T-cell (primary cell): ENCODE results near the gene B4GALNT3. TPM values are rescaled to one million over a fixed set of nuclear protein-coding genes. Genes with fewer than 3 reads are reported as not detected.

ENCODE experiments used
- ATAC-seq, 4 experiments: fragments of 200-7000 bp in 3 of 4; fragments of 150-1000 bp in 1 of 4; cut with Tn5 transposase; replicated peaks in 1 of 4; 1 replicate in 3 of 4; 2 replicates in 1 of 4; pipeline ENCODE4 v1.10.0; 2021; ENCODE audit warnings: moderate library complexity in 3 of 4, mild to moderate bottlenecking in 2 of 4, moderate number of reproducible peaks in 1 of 4
- CTCF ChIA-PET, 2 donors: fragments of 300-600 bp; sonication (Branson Sonifier 250); formaldehyde crosslinking; loops; one replicate each; lab custom pipeline; 2022; ENCODE audit warnings: antibody characterized with exemption in 2 of 2; lab: Charles Lee
- POLR2A ChIA-PET, 2 donors: fragments of 300-600 bp; sonication (Branson Sonifier 250); formaldehyde crosslinking; loops; one replicate each; lab custom pipeline; 2022; ENCODE audit warnings: antibody characterized with exemption in 2 of 2; lab: Charles Lee
- DNase-seq, 35 experiments: peaks; one replicate each; pipeline versions ENCODE4 v3.0.0 to v3.0.0-alpha.2; 2013 to 2023
- H3K27ac ChIP-seq: one replicate; pipeline ENCODE4 v1.5.1; 2013; ENCODE audit warnings: low read length
- H3K27me3 ChIP-seq, 2 experiments: replicated peaks in 1 of 2; 1 replicate in 1 of 2; 2 replicates in 1 of 2; pipeline versions ENCODE4 v1.6.1 to v1.7.0; 2013; ENCODE audit warnings: low read length in 1 of 2, mixed read lengths in 1 of 2; ENCODE audit not compliant: control insufficient read depth in 2 of 2, insufficient read depth in 2 of 2; ENCODE audit errors: extremely low read depth in 1 of 2
- H3K36me3 ChIP-seq, 2 donors: 1 replicate in 1 of 2; 2 replicates in 1 of 2; pipeline versions ENCODE4 v1.6.1 to v1.7.0; 2013; ENCODE audit warnings: low read length in 1 of 2; ENCODE audit not compliant: control insufficient read depth in 2 of 2, insufficient read depth in 1 of 2; ENCODE audit errors: extremely low read depth in 1 of 2
- H3K4me1 ChIP-seq, 2 experiments: 1 replicate in 1 of 2; 2 replicates in 1 of 2; pipeline versions ENCODE4 v1.6.1 to v1.7.0; 2013; ENCODE audit warnings: low read length in 2 of 2, mixed read lengths in 1 of 2; ENCODE audit not compliant: insufficient read depth in 2 of 2, control insufficient read depth in 1 of 2; ENCODE audit errors: extremely low read depth in 1 of 2
- H3K4me3 ChIP-seq, 2 donors: 1 replicate in 1 of 2; 2 replicates in 1 of 2; pipeline versions ENCODE4 v1.5.1 to v1.7.0; 2013; ENCODE audit warnings: mild to moderate bottlenecking in 2 of 2, low read length in 1 of 2, moderate library complexity in 1 of 2; ENCODE audit not compliant: control insufficient read depth in 1 of 2; ENCODE audit errors: extremely low read depth in 1 of 2
- H3K9me3 ChIP-seq: 2 replicates; pipeline ENCODE4 v1.7.0; 2013
- H3K27ac Mint-ChIP-seq, 2 donors: one replicate each; pipeline ENCODE4 v1.8.0; 2020 to 2021; ENCODE audit warnings: mild to moderate bottlenecking in 2 of 2, mixed read lengths in 2 of 2
- H3K27me3 Mint-ChIP-seq, 2 donors: one replicate each; pipeline ENCODE4 v1.8.0; 2021 to 2022; ENCODE audit warnings: mixed read lengths in 2 of 2
- H3K36me3 Mint-ChIP-seq: one replicate; pipeline ENCODE4 v1.8.0; 2021; ENCODE audit warnings: mixed read lengths
- H3K4me1 Mint-ChIP-seq, 3 donors: one replicate each; pipeline ENCODE4 v1.8.0; 2020 to 2022; ENCODE audit warnings: mixed read lengths in 3 of 3, mild to moderate bottlenecking in 1 of 3
- H3K4me3 Mint-ChIP-seq, 3 donors: one replicate each; pipeline ENCODE4 v1.8.0; 2020 to 2022; ENCODE audit warnings: mild to moderate bottlenecking in 3 of 3, mixed read lengths in 3 of 3, moderate library complexity in 3 of 3
- H3K9me3 Mint-ChIP-seq, 3 donors: one replicate each; pipeline ENCODE4 v1.8.0; 2020 to 2022; ENCODE audit warnings: mixed read lengths in 3 of 3
- WGBS: methylation state at CpG from one replicate; pipeline ENCODE4 v1.1.5; 2013; ENCODE audit warnings: missing lambda C conversion rate; ENCODE audit not compliant: insufficient coverage; 5-methylcytosine and 5-hydroxymethylcytosine counted together
- total RNA-seq, 35 experiments: library from RNA in 6 of 35; stranded (reverse) in 6 of 35; fragments of 120-200 nt in 1 of 35; gene quantifications; one replicate each; pipeline versions ENCODE4 v1.2.1 to v1.2.4 and lab custom pipeline; 2013 to 2026

B4GALNT3 gene
- total RNA-seq, 5 donors from 2014 or later (not counting 1 experiment from before 2014, with no cell fraction given) = 0.70 to 3.8 (median 2.0) TPM

GRCh38 chr12:501722-502447 lies 42.1 kb downstream of the B4GALNT3 start:
- CTCF ChIA-PET = no interaction called here
- POLR2A ChIA-PET = no interaction called here
- Histone ChIP-seq H3K4me1 (peaks cover 0 to 4% of the 10 kb centered on the region in 2 experiments), H3K36me3 (no peaks in the 10 kb centered on the region), H3K27me3 (peaks cover 0 to 2% of the 10 kb centered on the region in 2 experiments), H3K4me3 (no peak overlapping the region), H3K9me3 (no peaks in the 10 kb centered on the region), H3K27ac (no peak overlapping the region)
- Mint-ChIP-seq H3K9me3 (no peaks in the 10 kb centered on the region), H3K36me3 (no peaks in the 10 kb centered on the region), H3K27me3 (peaks cover 5 to 10% of the 10 kb centered on the region in 2 donors), H3K27ac (no peak overlapping the region), H3K4me1 (peaks cover 5 to 15% (median 7%) of the 10 kb centered on the region in 3 donors), H3K4me3 (no peak overlapping the region)
- ATAC-seq (no peak), DNase-seq (no peak)
- WGBS = 89% methylated on average over 14 of the region's 14 CpGs

- POLR2A ChIA-PET = no interaction called here
- Mint-ChIP-seq H3K4me1 (peaks cover 5 to 8% (median 7%) of the 10 kb centered on the region in 3 donors), H3K36me3 (no peaks in the 10 kb centered on the region), H3K27me3 (peaks cover under 1 to 10% of the 10 kb centered on the region in 2 donors), H3K4me3 (no peak overlapping the region), H3K9me3 (no peaks in the 10 kb centered on the region), H3K27ac (peak overlapping the region in 1 of 2 donors; percentile 56)
- no peak for ATAC-seq
- WGBS = 48% methylated on average over 3 of the region's 7 CpGs
- Histone ChIP-seq H3K27ac (no peak overlapping the region), H3K36me3 (no peaks in the 10 kb centered on the region), H3K4me3 (no peak overlapping the region), H3K4me1 (peaks cover 0 to 4% of the 10 kb centered on the region in 2 experiments), H3K9me3 (no peaks in the 10 kb centered on the region), H3K27me3 (peaks cover 2 to 3% of the 10 kb centered on the region in 2 experiments)
- CTCF ChIA-PET = no interaction called here
- DNase-seq = no peak
Observed at GRCh38 chr12:503111-503761, 43.5 kb downstream of the B4GALNT3 start.

- 100% methylated on average over 1 of the region's 4 CpGs for WGBS
- peaks cover 5 to 9% (median 7%) of the 10 kb centered on the region in 3 donors for H3K4me1 Mint-ChIP-seq
- no peak overlapping the region for H3K27ac ChIP-seq
- no peak overlapping the region for H3K27ac Mint-ChIP-seq
- H3K27me3 ChIP-seq = peaks cover 0 to 3% of the 10 kb centered on the region in 2 experiments
- no peak for ATAC-seq
- POLR2A ChIA-PET = no interaction called here
- no peaks in the 10 kb centered on the region for H3K36me3 ChIP-seq
- H3K36me3 Mint-ChIP-seq = no peaks in the 10 kb centered on the region
- H3K27me3 Mint-ChIP-seq = peaks cover 0 to 8% of the 10 kb centered on the region in 2 donors
- CTCF ChIA-PET = interaction anchor here in 1 of 2 donors (0.6 kb wide), 1 partner anchor 17 kb away, joined by 3 read pairs; no protein-coding TSS in a partner anchor
- H3K9me3 Mint-ChIP-seq = no peaks in the 10 kb centered on the region
- no peaks in the 10 kb centered on the region for H3K9me3 ChIP-seq
- H3K4me3 ChIP-seq = no peak overlapping the region
- H3K4me1 ChIP-seq = peaks cover 0 to 4% of the 10 kb centered on the region in 2 experiments
- no peak for DNase-seq
- no peak overlapping the region for H3K4me3 Mint-ChIP-seq
Observed at GRCh38 chr12:505221-505620, 45.5 kb downstream of the B4GALNT3 start.

GRCh38 chr12:507391-507796 lies 47.7 kb downstream of the B4GALNT3 start:
- 86% methylated on average over 2 of the region's 9 CpGs for WGBS
- no peak overlapping the region for H3K27ac Mint-ChIP-seq
- H3K36me3 Mint-ChIP-seq = no peaks in the 10 kb centered on the region
- H3K9me3 Mint-ChIP-seq = no peaks in the 10 kb centered on the region
- H3K9me3 ChIP-seq = no peaks in the 10 kb centered on the region
- peaks cover 3 to 9% (median 5%) of the 10 kb centered on the region in 3 donors for H3K4me1 Mint-ChIP-seq
- H3K27me3 Mint-ChIP-seq = peaks cover 0 to 8% of the 10 kb centered on the region in 2 donors
- ChIA-PET CTCF (no interaction called here), POLR2A (no interaction called here)
- H3K27me3 ChIP-seq = peaks cover 0 to 3% of the 10 kb centered on the region in 2 experiments
- no peak overlapping the region for H3K27ac ChIP-seq
- DNase-seq = no peak
- ATAC-seq = no peak
- H3K4me3 ChIP-seq = no peak overlapping the region
- H3K4me3 Mint-ChIP-seq = no peak overlapping the region
- H3K4me1 ChIP-seq = peaks cover 0 to 4% of the 10 kb centered on the region in 2 experiments
- no peaks in the 10 kb centered on the region for H3K36me3 ChIP-seq

- Histone ChIP-seq H3K4me1 (peaks cover 0 to 2% of the 10 kb centered on the region in 2 experiments), H3K27ac (no peak overlapping the region), H3K9me3 (no peaks in the 10 kb centered on the region), H3K4me3 (no peak overlapping the region), H3K36me3 (no peaks in the 10 kb centered on the region), H3K27me3 (peaks cover 0 to 3% of the 10 kb centered on the region in 2 experiments)
- WGBS = 73% methylated on average over 2 of the region's 2 CpGs
- H3K27ac Mint-ChIP-seq = no peak overlapping the region
- ChIA-PET CTCF (no interaction called here), POLR2A (no interaction called here)
- H3K27me3 Mint-ChIP-seq = peaks cover 2 to 9% of the 10 kb centered on the region in 2 donors
- H3K4me3 Mint-ChIP-seq = no peak overlapping the region
- ATAC-seq = no peak
- DNase-seq = no peak
- no peaks in the 10 kb centered on the region for H3K36me3 Mint-ChIP-seq
- H3K4me1 Mint-ChIP-seq = peaks cover 0 to 6% (median 3%) of the 10 kb centered on the region in 3 donors
- no peaks in the 10 kb centered on the region for H3K9me3 Mint-ChIP-seq
Observed at GRCh38 chr12:508145-508544, 48.4 kb downstream of the B4GALNT3 start.

- DNase-seq = no peak
- Histone ChIP-seq H3K4me3 (no peak overlapping the region), H3K27me3 (peaks cover 0 to 5% of the 10 kb centered on the region in 2 experiments), H3K27ac (no peak overlapping the region), H3K36me3 (no peaks in the 10 kb centered on the region), H3K9me3 (no peaks in the 10 kb centered on the region), H3K4me1 (no peaks in the 10 kb centered on the region)
- CTCF ChIA-PET = interaction anchor here in 1 of 2 donors (0.6 kb wide), 1 partner anchor 61 kb away, joined by 3 read pairs; no protein-coding TSS in a partner anchor
- no peak overlapping the region for H3K4me3 Mint-ChIP-seq
- H3K27ac Mint-ChIP-seq = no peak overlapping the region
- no peaks in the 10 kb centered on the region for H3K9me3 Mint-ChIP-seq
- WGBS = 90% methylated on average over 1 of the region's 5 CpGs
- ATAC-seq = no peak
- H3K36me3 Mint-ChIP-seq = no peaks in the 10 kb centered on the region
- H3K27me3 Mint-ChIP-seq = peaks cover 8 to 13% of the 10 kb centered on the region in 2 donors
- POLR2A ChIA-PET = no interaction called here
- peaks cover 0 to 3% (median 0%) of the 10 kb centered on the region in 3 donors for H3K4me1 Mint-ChIP-seq
Observed at GRCh38 chr12:508795-509194, 49.1 kb downstream of the B4GALNT3 start.
